ENCODE measurements around the gene CLSTN2.

DNA sequence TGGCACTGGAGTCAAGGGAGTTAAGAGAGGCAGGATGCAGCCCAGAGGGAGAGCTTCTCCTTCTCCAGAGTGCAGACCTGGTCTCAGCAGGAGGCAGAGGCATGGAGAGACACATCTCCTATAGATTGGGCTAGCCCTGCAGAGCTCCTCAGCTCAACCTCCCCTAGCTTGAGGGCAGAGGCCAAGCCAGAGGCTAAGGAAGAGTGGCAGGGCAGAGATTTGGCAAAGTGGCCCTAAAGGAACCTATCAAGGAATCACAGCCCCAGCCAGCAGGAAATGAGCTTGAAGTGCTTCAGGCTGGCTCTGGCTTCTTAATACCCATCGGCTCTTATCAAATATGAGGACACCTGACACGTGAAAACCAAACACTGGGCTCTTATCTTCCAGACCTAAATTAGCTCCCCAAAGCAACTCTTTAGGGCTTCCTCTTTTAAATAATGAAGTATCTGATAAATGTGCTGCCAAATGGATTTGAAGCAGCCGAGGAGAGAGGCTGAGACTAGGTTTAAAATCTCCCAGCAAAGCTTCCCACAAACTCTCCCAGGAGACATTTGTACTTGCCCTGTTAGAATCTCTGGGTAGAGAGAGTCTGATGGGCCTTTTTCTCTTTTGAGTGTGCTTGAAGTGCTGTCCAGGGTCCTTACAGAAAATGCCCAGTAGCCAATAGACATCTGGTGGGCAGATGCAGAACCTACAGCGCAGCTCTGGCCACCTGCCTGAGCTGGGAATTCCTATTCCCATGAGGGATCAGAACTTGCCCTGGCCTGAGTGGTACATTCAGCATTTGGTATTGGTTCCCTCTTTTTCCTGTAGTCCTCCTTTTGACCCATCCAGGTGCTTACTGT, 271.4 kb downstream of the CLSTN2 start:
- TF ChIP-seq, protein P1, sequence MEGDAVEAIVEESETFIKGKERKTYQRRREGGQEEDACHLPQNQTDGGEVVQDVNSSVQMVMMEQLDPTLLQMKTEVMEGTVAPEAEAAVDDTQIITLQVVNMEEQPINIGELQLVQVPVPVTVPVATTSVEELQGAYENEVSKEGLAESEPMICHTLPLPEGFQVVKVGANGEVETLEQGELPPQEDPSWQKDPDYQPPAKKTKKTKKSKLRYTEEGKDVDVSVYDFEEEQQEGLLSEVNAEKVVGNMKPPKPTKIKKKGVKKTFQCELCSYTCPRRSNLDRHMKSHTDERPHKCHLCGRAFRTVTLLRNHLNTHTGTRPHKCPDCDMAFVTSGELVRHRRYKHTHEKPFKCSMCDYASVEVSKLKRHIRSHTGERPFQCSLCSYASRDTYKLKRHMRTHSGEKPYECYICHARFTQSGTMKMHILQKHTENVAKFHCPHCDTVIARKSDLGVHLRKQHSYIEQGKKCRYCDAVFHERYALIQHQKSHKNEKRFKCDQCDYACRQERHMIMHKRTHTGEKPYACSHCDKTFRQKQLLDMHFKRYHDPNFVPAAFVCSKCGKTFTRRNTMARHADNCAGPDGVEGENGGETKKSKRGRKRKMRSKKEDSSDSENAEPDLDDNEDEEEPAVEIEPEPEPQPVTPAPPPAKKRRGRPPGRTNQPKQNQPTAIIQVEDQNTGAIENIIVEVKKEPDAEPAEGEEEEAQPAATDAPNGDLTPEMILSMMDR (IDR thresholded peaks at IDR 0.05; ENCODE audit: low read depth, low read length, poor library complexity, severe bottlenecking) = no peak
- no peak for TF ChIP-seq EZH2phosphoT487 (IDR thresholded peaks at IDR 0.05; ENCODE audit: borderline replicate concordance, low read length)

Data from DOHH2 (cell line).